ENCODE measurements around the gene OAS3.
A peak's percentile ranks its signal among the peaks of the same experiment; 100 is the strongest.

The OAS3 gene

DNA sequence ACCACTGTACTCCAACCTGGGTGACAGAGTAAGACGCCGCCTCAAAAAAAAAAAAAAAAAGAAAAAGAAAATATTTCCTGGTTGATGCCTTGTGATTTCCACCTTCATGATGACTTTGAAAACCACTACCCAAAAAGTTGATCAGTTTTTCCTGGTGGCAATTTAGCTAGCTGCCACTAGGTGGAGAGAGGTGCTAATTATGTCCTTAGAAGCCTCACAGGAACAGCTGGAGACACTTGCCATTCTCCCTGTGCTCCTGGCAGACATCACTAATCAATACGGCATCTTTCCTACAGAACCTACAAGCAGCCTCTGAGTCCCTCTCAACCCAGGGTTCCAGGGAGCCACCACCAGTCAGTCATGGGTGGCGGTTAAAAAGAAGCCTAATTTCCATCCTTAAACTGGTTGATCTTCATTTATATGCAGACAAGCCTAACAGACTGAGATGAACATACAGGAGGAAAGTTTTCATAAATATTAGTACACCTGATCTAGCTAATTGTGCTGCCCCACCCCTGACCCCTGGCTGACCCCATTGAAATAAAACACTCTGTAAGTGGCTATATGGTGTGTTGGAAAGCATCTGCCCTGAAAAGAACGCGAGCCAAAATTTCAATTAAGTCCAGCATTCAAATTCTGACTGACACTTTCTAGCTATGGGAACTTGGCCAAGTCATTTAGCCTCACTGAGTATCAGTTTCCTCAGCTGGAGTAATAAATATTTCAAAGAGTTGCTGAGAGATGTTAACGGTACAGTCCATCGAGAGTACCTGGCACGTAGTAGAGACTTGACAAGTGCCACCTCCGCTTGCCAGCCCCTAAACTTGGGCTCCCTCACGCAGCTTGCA, 37.8 kb upstream of the OAS3 start:
- H3K4me3 ChIP-seq (ENCODE audit: low read length): no peak overlapping the region
- DNase-seq (ENCODE audit: low read depth): peak; percentile 42
- TF ChIP-seq, protein P1, sequence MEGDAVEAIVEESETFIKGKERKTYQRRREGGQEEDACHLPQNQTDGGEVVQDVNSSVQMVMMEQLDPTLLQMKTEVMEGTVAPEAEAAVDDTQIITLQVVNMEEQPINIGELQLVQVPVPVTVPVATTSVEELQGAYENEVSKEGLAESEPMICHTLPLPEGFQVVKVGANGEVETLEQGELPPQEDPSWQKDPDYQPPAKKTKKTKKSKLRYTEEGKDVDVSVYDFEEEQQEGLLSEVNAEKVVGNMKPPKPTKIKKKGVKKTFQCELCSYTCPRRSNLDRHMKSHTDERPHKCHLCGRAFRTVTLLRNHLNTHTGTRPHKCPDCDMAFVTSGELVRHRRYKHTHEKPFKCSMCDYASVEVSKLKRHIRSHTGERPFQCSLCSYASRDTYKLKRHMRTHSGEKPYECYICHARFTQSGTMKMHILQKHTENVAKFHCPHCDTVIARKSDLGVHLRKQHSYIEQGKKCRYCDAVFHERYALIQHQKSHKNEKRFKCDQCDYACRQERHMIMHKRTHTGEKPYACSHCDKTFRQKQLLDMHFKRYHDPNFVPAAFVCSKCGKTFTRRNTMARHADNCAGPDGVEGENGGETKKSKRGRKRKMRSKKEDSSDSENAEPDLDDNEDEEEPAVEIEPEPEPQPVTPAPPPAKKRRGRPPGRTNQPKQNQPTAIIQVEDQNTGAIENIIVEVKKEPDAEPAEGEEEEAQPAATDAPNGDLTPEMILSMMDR (conservative IDR thresholded peaks at IDR 0.05; ENCODE audit: low read length): peak; percentile 77

DNA sequence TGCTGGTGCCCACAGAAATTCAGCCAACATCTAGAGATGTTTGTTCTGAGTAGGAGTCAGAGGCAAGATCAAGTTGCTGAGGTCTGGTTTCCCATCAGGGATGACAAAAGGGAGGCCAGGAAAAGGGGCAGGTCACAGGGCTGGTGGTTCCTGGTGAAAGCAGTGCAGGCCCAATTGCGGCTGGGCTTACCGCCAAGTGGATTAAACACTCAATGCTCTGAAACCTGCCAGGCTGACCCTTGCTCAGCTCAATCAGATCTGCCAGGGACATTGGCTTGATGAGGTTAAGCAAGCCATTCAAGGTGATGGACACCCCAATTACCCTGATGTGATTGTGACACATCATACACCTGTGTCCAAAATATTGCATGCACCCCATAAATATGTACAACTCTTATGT, 37.0 kb upstream of the OAS3 start:
- DNase-seq (ENCODE audit: low read depth): no peak
- TF ChIP-seq, protein P1 (conservative IDR thresholded peaks at IDR 0.05; ENCODE audit: low read length): no peak
- H3K4me3 ChIP-seq (ENCODE audit: low read length): no peak overlapping the region

DNA sequence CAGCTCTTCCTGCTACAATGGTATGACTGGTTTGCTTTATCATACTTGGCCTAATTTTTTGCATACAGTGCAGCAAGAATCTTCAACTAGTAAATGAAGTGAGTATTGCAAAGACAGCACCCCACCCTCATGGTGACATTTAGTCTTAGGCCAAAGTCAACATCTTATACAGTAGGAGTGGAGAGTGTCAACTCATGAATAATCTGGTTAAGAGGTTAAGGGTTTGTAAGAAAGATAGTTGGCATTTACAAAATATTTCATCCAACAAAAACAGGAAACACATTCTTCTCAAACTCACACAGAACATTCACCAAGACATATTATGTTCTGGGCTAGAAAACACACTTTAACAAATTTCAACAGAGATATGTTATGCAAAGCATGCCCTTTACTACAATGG, 33.7 kb upstream of the OAS3 start:
- TF ChIP-seq, protein P1 (conservative IDR thresholded peaks at IDR 0.05; ENCODE audit: low read length): no peak
- DNase-seq (ENCODE audit: low read depth): peak; percentile 36
- H3K4me3 ChIP-seq (ENCODE audit: low read length): no peak overlapping the region

DNA sequence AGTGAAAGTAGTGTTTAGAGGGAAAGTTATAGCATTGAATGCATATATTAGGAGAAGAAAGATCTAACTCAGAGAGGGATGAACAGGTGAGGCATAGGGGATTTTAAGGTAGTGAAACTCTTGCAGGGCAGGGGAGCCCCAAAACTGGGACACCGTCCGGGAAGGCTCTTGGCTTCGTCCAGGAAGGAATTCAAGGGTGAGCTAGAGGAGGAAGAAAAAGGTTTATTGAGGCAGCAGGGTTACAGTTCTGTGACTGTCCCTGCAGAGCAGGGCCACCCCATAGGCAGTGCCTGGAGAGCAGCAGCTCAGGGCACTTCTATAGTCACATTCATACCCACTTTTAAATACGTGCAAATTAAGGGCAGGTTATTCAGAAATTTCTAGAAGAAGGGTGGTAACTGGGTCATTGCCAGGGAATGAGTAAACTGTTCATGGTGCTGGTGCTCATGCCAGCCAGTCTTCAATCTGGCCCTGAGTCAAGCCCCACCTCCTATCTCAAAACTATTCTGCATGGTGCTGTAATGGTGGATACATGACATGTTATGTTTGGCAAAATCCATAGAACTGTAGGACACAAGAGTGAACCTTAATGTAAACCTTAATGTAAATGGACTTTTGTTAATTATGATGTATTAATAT, 32.7 kb upstream of the OAS3 start:
- H3K4me3 ChIP-seq (ENCODE audit: low read length): no peak overlapping the region
- TF ChIP-seq, protein P1 (conservative IDR thresholded peaks at IDR 0.05; ENCODE audit: low read length): no peak
- no peak for DNase-seq (ENCODE audit: low read depth)

DNA sequence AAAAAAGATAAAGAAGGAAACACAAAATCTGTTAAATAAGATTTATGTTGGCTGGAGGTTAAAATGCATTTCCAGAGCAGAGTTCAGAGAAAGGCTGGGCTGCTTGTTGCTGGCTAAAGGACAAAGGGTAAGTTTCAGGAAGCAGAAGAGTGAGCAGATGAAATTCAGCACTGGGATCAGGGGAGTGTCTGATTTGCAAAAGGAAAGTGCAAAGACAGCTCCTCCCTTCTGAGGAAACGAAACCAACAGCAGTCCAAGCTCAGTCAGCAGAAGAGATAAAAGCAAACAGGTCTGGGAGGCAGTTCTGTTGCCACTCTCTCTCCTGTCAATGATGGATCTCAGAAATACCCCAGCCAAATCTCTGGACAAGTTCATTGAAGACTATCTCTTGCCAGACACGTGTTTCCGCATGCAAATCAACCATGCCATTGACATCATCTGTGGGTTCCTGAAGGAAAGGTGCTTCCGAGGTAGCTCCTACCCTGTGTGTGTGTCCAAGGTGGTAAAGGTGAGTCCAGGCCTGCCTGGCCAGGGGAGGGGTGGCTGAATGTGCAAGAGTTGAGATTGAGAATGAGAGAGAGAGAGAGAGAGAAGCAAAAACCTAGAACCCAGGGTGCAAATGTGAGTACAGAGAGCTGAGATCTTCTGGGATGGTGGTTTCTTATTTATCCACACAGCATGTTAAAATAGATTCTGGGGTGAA, 31.4 kb upstream of the OAS3 start, which contains the start of gene OAS1:
TSS of gene OAS1 (plus strand) at position 251 of the 703 bp plus-strand sequence. CDS start at position 329, 78 bp downstream.
- peak; percentile 17 for DNase-seq (ENCODE audit: low read depth)
- TF ChIP-seq, protein P1 (conservative IDR thresholded peaks at IDR 0.05; ENCODE audit: low read length): no peak
- H3K4me3 ChIP-seq (ENCODE audit: low read length): peak within 1 kb of the TSS; percentile 25

DNA sequence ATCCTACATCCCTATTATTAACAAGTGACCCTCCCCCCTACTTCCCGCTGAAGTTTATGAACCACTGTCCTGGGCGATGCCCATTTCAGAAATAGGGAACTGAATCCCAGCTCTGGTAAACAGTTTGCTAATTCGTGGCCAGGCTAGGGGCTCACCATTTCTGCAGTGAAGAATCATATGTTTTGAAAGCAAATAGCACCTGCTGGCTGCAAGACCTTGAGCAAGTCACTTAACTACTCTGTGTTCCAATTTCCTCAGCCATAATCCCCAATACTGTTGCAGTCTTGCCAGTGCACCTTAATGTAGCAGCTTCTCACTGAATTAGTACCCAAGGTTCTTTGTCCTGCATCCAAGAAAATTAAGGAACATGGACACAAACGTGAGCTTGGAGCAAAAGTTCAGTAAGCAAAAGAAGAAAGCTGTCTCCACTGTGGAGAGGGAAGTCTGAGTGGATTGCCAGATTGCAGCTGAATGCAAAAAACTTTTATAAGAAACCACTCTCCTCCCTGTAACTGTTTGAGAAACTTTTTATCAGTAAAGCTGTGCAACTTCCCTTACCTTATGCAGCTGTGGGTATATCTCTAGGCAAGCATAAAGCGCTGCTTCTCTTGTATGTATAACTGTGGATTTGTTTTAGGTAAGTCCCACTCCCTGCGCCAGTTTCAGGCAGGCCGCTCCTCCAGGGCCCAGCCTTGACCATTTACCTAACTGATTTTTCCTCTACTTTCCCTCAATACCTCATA, 30.7 kb upstream of the OAS3 start:
- H3K4me3 ChIP-seq (ENCODE audit: low read length): no peak overlapping the region
- TF ChIP-seq, protein P1 (conservative IDR thresholded peaks at IDR 0.05; ENCODE audit: low read length): no peak
- DNase-seq (ENCODE audit: low read depth): no peak

Measured in AG10803 (cell line).